AG09309 (cell line): ENCODE data around the gene PKDCC.
"Not testable (repeated sequence)": the region's sequence is repeated elsewhere in the genome, so short reads cannot be mapped to it uniquely, and the experiment has no call there.

Source experiments
- DNase-seq: peaks from one replicate; pipeline ENCODE4 v3.0.0-alpha.2; 2010; ENCODE audit warnings: low read depth
- H3K4me3 ChIP-seq: 2 replicates; pipeline ENCODE4 v1.5.1; 2011; ENCODE audit warnings: mild to moderate bottlenecking, low read depth, low read length, moderate library complexity; ENCODE audit not compliant: control insufficient read depth
- CTCF ChIP-seq: IDR thresholded peaks from 2 replicates; pipeline ENCODE4 v1.5.1; 2011; ENCODE audit warnings: mild to moderate bottlenecking, low read depth, low read length, inconsistent platforms; ENCODE audit not compliant: insufficient read depth, control insufficient read depth; ENCODE audit errors: missing control alignments

The PKDCC gene

GRCh38 chr2:42029639-42030199 is 18.1 kb upstream of the PKDCC start:
- no peak for DNase-seq
- TF ChIP-seq CTCF, result no peak
- H3K4me3 ChIP-seq, result no peak overlapping the region

- no peak for DNase-seq
- no peak overlapping the region for H3K4me3 ChIP-seq
- TF ChIP-seq CTCF, result no peak
These were observed 17.5 kb upstream of the PKDCC start for GRCh38 chr2:42030200-42030759.

GRCh38 chr2:42030829-42031228 is 17.0 kb upstream of the PKDCC start:
- no peak for TF ChIP-seq CTCF
- no peak overlapping the region for H3K4me3 ChIP-seq
- DNase-seq, result no peak

- no peak for DNase-seq
- H3K4me3 ChIP-seq, result no peak overlapping the region
- no peak for TF ChIP-seq CTCF
These were observed 16.3 kb upstream of the PKDCC start for GRCh38 chr2:42031281-42032223.

GRCh38 chr2:42032224-42032620 is 15.6 kb upstream of the PKDCC start:
- no peak for DNase-seq
- TF ChIP-seq CTCF, result no peak
- no peak overlapping the region for H3K4me3 ChIP-seq

- H3K4me3 ChIP-seq, result no peak overlapping the region
- no peak for TF ChIP-seq CTCF
- no peak for DNase-seq
These were observed 15.1 kb upstream of the PKDCC start for GRCh38 chr2:42032745-42033144.

- H3K4me3 ChIP-seq, DNase-seq: not testable (repeated sequence)
These were observed 13.7 kb upstream of the PKDCC start for GRCh38 chr2:42034096-42034495.
